ENCODE measurements around the gene NT5C1B.

The NT5C1B gene

DNA sequence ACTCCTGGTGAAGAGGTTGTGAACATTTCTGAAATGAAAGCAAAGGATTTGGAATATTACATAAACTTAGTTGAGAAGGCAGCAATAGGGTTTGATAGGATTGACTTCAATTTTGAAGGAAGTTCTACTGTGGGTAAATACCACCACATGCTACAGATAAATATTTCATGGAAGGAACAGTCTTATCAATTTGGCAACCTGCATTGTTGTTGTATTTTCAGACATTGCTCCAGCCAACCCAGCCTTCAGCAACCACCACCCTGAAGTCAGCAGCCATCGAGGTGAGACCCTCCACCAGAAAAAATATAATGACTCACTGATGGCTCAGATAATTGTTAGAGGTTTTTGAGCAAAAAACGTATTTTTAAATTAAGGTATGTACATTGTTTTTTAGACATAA is 38.9 kb downstream of the NT5C1B start:
- DNase-seq: no peak

DNA sequence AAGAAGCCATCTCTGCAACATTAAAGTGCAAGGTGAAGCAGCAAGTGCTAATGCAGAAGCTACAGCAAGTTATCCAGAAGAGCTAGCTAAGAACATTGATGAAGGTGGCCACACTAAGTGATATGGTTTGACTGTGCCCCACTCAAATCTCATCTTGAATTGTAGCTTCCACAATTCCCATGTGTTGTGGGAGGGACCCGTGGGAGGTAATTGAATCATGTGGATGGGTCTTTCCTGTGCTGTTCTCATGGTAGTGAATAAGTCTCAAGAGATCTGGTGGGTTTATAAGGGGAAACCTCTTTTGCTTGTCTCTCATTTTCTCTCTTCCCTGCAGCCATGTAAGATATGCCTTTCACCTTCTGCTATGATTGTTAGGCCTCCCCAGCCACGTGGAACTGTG is 40.3 kb downstream of the NT5C1B start:
- DNase-seq: no peak

DNA sequence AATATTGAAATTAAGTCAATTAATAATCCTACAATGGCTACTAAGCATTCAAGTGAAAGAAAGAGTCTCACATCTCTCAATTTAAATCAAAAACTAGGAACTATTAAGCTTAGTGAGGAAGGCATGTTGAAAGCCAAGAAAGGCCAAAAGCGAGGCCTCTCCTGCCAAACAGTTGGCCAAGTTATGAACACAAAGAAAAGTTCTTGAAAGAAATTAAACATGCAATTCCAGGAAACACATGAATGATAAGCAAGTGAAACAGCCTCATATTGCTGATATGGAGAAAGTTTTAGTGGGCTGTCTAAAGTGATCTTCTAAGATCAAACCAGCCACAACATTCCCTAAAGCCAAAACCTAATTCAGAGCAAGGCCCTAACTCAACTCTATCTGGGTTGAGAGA is 40.7 kb downstream of the NT5C1B start:
- no peak for DNase-seq

DNA sequence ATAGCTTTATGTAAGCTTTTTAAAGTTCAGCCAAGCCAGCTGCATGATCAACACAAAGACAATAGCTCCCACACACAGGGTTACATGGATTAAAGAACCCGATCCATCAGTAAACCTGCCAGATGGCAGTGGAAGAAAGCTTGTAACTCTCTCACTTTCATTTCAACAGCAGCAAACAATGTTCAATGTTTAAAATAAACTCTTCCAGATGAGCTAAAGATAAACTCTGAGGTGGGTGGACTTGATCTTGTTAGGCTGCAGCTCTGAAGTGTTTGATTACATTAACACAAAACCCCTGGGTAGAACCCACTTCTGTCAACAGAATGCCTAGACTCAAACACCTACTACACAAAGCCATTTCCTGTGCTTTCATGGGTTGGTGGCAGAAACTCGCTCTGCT is 42.8 kb downstream of the NT5C1B start:
- DNase-seq: no peak

DNA sequence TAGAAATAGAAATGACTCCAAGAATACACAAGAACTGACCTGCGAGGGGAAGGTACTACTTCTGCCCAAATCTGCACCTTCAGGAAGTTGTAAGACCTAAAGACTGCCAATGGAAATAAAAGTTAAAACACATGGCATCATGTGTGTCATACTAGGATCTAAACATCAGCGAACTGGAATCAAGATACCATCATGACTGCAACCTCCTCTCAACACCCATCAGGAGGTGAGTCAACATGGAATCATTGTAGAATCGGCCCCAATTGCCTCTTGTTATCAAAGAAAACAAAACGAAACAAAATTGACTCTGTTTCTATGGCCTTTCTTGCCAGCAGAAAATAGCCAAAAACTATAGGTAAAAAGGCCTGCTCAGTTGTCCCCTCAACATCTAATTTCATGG is 44.0 kb downstream of the NT5C1B start:
- DNase-seq: no peak

DNA sequence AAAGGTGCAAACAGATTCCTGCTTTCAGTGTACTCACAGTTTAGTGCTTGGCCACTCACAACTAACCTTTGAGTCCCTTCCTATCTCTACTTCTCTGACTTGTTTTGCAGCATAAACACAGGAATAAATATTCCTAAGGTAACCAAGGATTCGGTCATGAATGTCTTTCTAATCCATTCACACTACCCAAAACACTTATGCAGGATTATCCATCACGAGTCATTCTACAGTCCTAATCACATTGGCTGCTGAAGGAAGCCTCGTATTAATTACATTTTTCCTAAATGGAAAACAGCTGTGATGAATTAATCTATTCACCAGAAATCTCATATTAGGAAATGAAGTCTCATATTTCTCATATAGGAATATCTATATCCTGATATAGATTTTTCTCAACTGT is 45.2 kb downstream of the NT5C1B start:
- DNase-seq: no peak

DNA sequence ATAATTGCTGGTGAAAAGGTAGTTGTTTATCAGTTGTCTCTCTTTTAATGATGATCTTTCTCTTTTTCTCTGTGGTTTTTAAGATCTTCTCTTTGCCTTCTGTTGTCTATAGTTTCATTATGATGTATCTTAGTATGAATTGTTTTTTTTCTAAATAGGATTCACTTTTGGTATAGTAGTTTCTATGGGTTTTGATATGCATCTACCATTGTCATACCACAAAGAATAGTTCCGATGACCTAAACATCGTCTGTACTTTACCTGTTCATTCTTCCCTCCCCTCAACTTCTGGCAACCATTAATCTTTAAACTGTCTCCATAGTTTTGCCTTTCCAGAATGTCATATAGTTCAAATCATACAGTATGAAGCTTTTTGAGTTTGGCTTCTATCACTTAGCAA is 48.5 kb downstream of the NT5C1B start:
- no peak for DNase-seq

DNA sequence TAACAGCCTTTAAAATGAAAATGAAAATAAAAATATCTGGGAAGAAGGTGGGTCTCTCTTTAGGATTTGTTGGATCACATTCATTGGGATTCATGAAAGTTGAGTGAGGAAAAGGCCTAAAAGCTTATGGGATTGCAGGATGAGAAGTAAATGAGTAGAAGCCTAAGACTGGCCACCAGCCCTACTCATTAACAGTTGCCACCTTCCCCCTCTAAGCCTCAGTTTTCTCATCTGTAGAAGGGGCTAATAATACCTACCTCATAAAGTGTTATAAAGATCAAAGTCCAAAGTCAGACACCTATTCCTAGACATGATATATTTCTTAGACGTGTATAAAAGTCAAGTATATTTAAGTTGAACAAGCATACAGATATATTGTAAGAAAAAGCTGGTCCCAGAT is 52.7 kb downstream of the NT5C1B start:
- DNase-seq: no peak

DNA sequence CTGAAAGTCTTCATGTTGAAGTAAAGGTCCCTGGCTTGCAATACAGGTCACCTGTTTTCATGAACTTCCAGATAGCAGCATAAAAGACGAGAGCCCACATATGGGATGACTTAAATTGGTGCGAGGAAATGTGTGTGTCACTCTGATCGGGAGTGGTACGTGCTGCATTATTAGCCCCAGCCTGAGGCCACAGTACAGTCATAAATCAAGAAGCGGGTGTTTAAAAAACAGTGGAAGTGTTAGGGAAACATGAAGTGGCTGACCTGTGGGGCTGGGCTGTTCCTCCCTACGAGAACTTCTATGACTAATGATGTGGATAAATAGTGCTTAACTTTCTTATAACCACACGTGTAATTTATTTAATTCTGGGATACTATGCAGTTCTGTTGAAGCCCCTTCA is 53.3 kb downstream of the NT5C1B start:
- no peak for DNase-seq

DNA sequence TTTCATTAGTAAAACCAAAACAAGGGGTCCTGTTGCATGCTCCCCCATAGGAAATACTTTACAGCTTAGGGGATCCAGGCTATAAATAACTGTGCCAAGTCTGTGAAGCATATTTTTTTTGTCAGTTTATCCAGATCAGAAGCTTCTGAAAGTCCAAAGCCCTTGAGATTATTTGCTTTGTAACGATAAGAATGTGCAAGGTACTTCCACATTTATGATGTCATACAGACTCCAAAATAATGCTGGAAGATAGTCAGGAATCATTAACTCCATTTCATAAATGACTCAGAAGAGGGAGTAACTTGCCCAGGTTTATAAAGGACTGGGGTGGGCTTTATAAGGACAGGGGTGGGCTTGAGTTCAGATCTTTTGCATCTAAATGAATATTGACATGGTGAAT is 58.2 kb downstream of the NT5C1B start:
- DNase-seq: no peak

DNA sequence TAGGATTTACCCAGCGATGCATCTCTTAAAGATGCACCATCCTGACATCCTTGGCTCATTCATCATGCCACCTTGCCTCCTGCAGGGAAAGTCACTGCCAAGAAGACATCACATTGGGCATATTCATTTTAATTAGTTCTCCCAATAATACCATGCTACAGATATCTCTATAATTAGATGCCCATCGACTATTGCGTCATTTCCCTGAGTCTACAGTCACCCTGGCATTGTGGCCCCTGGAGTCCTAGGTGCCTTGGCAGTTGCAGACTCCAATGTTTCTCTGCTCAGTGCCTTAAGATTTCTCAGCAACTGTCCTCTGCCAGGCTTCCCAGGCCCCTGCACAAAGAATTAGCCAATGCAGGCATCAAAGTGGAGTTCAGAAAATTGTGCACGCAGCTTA is 61.5 kb downstream of the NT5C1B start:
- DNase-seq: no peak

DNA sequence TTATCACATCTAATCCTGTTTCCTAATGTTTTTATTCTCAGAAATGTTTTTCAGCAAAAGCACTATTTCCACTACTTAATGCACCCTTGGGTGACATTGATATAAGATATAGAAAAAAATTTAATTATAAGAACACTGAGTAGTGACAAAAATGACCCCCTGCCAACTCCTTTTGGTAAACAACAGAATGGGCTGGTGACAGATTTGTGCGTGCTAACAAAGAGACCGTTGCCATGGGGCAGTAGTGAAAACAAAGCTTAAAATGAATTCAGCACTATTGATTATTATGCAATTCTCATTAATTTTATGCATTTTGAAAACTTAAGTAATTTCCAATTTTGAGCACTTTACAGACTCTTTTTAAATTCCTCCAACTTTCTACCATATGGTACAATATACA is 62.0 kb downstream of the NT5C1B start:
- DNase-seq: no peak

DNA sequence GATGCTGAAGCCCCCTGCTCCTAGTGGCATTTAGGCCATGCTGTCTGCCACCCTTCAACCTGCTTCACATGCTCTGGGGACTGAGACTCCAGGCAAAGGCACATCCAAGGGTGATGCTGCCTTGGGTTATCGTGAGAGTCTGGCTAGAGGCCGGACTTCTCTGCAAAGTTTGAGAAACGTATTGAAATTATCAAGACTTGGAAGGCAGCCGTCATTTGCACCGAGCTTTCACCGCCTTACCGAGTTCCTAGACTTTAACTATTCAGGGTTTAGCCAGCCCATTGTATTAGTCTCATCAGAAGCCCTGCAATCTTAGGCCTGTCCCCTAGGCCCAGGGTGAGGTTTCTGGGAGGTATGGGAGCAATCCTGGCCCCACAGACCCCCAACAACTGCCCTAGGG is 62.9 kb downstream of the NT5C1B start:
- DNase-seq: no peak

DNA sequence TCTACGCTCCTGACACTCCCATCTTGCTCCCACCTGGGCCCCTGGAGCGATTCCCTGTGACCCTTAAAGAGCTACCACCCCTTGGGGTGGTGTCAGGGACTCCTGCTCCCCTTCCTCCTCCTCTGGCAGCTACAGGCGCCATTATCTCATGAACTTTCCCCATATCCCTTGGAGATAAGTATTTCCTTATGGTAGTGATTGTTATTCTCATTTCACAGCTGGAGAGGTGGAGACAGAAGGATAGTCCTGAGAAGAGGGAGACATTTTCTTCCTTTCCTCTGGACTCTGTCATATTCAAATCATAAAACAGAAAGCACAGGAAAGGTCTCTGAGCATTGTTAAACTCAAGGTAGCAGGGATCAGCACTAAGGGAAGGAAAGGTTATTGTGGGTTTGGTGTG is 63.5 kb downstream of the NT5C1B start:
- no peak for DNase-seq

DNA sequence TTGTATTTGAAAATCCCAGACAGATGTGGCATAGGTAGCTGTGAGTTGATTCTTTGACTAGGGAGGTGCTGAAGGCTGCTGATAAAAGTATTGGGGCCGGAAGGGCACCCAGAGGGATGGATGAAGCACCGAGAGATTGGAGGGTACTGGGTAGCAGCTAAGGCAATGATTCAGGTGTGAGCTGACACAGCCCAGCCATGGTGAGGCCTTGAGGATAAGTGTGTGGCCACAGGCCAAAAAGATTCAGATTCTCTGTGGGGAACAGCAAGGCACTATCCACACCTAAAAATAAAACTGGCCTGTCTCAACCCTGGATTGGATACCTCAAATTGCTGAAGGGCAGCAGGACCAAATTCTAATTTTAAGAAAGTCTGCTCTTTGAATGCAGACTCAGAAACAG is 64.1 kb downstream of the NT5C1B start:
- DNase-seq: no peak

DNA sequence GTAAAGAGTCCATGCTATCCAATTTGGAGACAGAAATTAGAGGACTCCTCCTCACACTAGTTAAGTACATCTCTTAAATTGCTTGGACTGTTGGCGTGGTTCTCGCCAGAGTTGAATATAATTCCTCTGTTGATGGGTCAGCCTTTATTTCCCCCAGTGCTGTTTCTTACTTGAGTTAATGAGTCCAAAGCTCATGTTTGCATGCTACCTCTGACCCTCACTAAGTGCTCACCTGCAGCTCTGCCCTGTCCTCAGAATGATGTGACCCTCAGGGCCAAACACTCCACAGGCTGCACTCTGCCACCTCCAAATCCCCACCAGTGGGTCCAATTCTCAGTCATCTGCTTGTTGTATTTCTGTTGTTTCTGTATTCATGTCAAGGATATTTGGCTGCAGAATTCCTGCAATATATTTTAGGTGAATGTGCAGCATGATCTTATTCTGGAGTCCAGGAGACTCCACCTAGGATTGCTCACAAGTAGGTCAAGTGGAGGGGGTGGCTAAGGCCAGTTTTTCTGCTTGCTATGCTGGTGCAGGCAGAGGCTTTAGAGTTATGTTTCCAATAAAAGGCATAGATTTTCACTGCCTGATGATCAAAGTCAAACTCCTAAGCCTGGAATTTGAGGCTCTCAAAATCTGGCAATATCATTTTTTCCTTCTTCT is 66.8 kb downstream of the NT5C1B start:
- no peak for DNase-seq

DNA sequence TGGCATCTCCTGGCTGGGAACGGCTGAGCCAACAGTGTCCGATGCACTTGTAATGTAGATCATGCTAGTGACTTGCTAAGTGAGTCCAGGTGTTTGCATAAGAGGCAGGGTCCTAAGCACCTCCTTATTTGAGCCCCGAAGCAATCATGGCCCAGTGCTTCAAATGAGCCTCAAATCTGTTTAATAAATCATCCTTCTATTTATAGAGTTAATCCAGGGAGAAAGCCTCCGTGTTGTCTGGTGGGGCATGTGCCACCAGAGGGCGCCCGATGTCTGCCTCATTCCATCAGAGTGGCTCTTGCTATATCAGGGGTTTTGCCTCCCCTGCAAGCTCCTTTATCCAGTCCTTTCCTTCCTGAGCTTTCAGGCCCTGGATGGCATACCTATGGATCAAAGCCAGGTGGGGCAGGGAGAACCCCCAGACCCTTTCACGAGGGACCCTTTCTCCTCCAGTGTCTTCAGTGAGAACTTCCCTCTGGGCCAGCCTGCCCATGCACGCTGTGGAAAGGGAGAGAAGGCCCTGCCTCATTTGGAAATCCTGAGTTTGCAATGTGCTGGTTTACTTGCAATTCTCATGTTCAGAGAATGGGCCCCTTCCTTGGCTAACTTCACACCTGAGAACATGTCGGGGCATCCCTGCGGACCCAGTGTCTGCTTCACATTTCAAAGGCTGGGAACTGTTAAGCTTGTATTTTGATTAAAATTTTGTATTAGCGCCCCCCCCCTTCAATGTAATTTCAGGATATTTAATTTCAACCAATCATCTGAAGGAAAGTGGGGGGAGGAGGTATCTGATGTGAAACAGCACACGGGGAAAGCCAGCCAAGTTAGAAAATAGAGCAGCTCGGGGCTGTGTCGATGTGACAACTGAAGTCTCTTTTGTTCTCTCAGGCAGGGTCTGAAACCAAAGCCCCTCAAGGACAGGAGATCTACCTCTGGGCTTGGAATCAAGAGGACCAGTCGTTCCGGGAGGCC is 68.6 kb downstream of the NT5C1B start:
- DNase-seq: no peak

DNA sequence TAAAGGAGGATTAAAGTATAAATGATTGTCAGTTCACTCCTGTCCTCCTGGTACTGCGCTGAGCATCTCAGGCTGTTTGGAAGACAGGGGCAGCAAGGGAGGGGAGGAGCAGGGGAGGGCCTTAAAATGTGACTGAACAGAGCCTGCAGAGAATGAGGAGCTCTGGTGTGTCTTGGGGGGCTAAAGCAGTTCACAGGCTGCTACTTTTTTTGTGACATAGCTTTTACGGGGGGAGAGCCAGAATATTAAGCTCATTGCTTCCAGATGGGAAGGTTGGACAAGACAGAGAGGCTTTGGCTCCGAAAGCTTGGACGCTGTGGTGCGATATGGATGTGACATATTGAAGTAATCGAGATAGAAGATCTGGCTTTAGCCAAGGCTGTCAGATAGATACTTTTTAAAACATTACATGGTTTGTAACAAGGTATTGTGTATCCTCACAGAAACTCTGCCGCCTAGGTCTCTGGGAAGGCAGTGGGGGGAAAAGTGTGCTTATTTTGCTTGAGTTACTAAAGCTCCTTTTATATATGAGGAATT is 69.4 kb downstream of the NT5C1B start:
- DNase-seq: no peak

DNA sequence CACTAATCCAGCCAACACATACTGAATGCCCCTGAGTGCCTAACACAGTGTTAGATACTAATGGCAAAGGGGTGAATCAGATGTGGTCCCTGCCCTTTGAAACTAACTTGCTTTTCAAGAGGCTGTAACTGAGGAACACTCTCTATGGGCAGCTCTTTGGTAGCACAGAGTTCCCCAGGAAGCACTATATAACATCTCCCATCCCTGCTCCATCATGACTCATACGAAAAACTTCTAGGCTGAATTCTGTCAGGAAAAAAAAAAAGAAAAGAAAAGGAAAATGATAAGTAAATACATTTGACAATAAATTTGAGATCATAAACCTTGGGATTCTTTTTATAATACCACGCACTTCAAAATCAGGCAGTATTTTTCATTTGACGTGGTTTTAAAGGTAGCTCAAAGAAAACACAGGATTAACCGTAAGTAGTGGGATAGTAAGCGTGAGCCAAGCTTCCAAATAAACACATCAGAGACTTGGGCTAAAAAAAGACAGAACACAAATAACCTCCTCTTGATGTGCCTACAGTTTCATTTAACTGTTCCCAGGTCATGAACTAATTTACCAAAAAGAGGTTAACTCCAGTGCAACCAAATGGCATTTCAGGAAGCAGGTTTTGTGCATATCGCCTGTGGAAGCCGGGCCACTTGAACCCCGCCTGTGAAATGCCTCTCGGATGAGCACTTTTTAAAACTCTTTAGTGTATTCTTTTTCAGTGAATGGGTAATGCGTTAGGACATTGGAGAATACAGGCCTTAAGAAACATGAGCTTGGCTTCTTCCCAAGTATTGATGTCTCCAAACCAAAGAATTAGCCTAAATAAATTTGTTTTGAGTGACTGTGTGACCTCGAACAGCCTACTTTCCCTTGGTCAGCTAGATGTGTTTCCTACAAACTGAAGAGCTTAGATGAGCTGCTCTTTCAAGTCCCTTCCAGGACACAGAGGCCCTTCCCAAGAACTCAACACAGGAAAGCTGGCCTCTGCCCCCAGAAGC is 71.0 kb downstream of the NT5C1B start:
- DNase-seq: no peak

DNA sequence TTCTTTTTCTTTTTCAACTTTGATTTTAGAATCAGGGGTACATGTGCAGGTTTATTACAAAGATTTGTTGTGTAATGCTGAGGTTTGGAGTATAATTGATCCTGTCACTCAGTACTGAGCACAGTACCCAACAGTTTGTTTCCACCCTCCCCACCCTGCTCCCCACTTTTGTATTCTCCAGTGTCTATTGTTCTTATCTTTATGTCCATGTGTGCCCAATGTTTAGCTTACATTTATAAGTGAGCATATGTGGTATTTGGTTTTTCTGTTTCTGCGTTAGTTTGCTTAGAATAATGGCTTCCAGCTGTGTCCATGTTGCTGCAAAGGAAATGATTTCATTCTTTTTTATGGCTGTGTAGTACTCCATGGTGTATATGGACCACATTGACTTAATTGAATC is 72.0 kb downstream of the NT5C1B start:
- no peak for DNase-seq

DNA sequence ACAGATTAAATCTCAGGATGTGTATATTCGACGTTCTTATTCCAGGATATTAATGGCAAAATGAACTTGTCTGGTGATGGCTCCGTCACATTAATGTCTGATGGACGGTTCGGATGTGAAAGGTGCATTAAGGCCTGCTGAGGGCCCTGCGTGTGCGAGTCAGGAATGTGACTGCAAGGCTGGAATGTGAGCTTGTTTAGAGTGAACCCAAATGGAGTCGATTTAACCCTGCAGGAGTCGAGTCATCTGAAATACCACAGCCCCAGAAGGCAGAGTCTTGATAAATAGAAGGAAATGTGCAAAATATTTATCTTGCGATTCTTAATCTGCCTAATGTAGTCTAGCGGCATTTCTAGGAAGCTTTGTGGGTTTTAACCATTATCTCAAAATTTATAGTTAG is 73.3 kb downstream of the NT5C1B start:
- DNase-seq: no peak

DNA sequence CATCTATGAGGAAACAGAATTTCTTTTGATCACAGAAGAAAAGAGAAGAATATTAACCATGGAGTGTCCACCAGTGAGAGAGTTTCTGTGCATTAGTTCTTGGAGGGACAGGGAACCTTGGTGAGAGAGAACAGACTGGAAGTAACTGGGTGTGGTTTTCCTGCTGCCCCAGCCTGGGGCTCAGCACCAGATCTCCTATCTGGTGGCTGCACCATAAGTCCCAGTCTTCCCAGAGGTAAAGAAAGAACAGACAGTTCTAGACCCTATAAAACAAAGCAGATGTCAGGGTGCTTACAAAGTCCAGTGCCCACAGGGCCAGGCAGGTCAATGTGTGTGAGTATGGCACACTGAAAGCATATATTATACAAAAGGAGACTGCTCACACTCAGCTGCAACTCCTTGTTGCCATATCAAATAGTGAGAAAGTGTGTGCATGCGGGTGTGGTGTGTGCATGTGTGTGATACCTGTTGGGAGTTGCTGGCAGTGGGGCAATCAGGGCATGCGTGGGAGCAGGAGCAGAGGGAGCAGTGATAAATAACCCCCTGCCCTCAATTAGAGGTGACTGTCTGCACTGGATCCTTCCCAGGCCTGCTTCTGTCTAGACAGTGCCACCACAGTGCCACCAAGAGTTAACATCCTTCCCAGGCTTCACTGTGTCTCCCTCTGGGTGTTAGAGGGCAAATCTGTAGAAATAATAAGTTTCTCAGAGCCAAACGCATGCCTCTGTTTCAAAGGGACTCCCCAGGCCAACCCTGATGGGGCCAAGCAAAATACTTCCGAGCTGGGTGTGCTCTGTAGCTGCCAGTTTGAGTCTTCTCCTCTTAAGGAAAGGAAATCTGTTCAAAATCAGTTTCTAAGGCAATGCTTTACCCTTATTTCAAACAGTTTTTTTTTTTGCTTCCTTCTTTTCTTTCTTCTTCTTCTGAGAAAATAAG is 74.6 kb downstream of the NT5C1B start:
- no peak for DNase-seq
